PC-3 (cell line): Measurements from ENCODE around the gene DGKD.

ENCODE experiments used
- CTCF ChIP-seq: fragments of 300-600 bp; sonication (generic); conservative IDR thresholded peaks from 2 replicates; pipeline ENCODE4 v1.5.1; 2017; ENCODE audit warnings: antibody characterized with exemption, low read depth, mild to moderate bottlenecking, low read length
- EZH2 ChIP-seq: fragments of 300-600 bp; sonication (generic); IDR thresholded peaks from one replicate; pipeline ENCODE4 v1.6.1; 2017; ENCODE audit warnings: antibody characterized with exemption, mild to moderate bottlenecking, low read length; ENCODE audit not compliant: unreplicated experiment

GRCh38 chr2:233436191-233436581 is 81.9 kb downstream of the DGKD start:
- no peak for TF ChIP-seq CTCF
- TF ChIP-seq EZH2, result no peak
